MM.1S (cell line): Measurements from ENCODE around the gene DCUN1D4.
A peak's percentile ranks its signal among the peaks of the same experiment; 100 is the strongest.
"Not testable (repeated sequence)": the region's sequence is repeated elsewhere in the genome, so short reads cannot be mapped to it uniquely, and the experiment has no call there.

Experiments
- DNase-seq: peaks from one replicate; pipeline ENCODE4 v3.0.0-alpha.2; 2015
- H2AFZ ChIP-seq: fragments of 300-600 bp; sonication (generic); 2 replicates; pipeline ENCODE4 v1.6.0; 2016; ENCODE audit warnings: antibody characterized with exemption, low read length
- H3F3A ChIP-seq: fragments of 300-600 bp; sonication (generic); 2 replicates; pipeline ENCODE4 v1.6.1; 2016; ENCODE audit warnings: mild to moderate bottlenecking, antibody characterized with exemption, low read length, moderate library complexity, mixed read lengths; ENCODE audit not compliant: insufficient read depth
- H3K27ac ChIP-seq: fragments of 300-600 bp; sonication (generic); 2 replicates; pipeline ENCODE4 v1.5.1; 2016; ENCODE audit warnings: mild to moderate bottlenecking, low read length
- H3K27me3 ChIP-seq: fragments of 300-600 bp; sonication (generic); replicated peaks from 2 replicates; pipeline ENCODE4 v1.6.0; 2016; ENCODE audit warnings: low read length; ENCODE audit not compliant: insufficient read depth
- H3K36me3 ChIP-seq: fragments of 300-600 bp; sonication (generic); replicated peaks from 2 replicates; pipeline ENCODE4 v1.6.1; 2016; ENCODE audit warnings: mild to moderate bottlenecking, low read length, mixed read lengths; ENCODE audit not compliant: insufficient read depth
- H3K4me1 ChIP-seq: fragments of 300-600 bp; sonication (generic); 2 replicates; pipeline ENCODE4 v1.6.1; 2016; ENCODE audit warnings: low read length, mixed read lengths
- H3K4me2 ChIP-seq: fragments of 300-600 bp; sonication (generic); 2 replicates; pipeline ENCODE4 v1.6.0; 2016; ENCODE audit warnings: low read depth, low read length
- H3K4me3 ChIP-seq: fragments of 300-600 bp; sonication (generic); 2 replicates; pipeline ENCODE4 v1.5.1; 2016; ENCODE audit warnings: low read length, mixed read lengths
- H3K79me2 ChIP-seq: fragments of 300-600 bp; sonication (generic); 2 replicates; pipeline ENCODE4 v1.6.1; 2016; ENCODE audit warnings: mixed run types, low read length, mixed read lengths
- H3K9ac ChIP-seq: fragments of 300-600 bp; sonication (generic); 2 replicates; pipeline ENCODE4 v1.6.1; 2016; ENCODE audit warnings: low read length, mixed read lengths
- H3K9me2 ChIP-seq: fragments of 300-600 bp; sonication (generic); replicated peaks from 2 replicates; pipeline ENCODE4 v1.6.1; 2016; ENCODE audit warnings: mild to moderate bottlenecking, low read length, mixed read lengths; ENCODE audit not compliant: insufficient read depth
- H3K9me3 ChIP-seq: fragments of 300-600 bp; sonication (generic); replicated peaks from 2 replicates; pipeline ENCODE4 v1.6.1; 2016; ENCODE audit warnings: mild to moderate bottlenecking, low read length, mixed read lengths; ENCODE audit not compliant: insufficient read depth
- H4K20me1 ChIP-seq: fragments of 300-600 bp; sonication (generic); 2 replicates; pipeline ENCODE4 v1.6.1; 2016; ENCODE audit warnings: mild to moderate bottlenecking, low read length, moderate library complexity, mixed read lengths; ENCODE audit not compliant: insufficient read depth
- EZH2 ChIP-seq: fragments of 300-600 bp; sonication (generic); optimal IDR thresholded peaks from 2 replicates; pipeline ENCODE3; 2017; ENCODE audit warnings: low read depth, mild to moderate bottlenecking, antibody characterized with exemption, low read length, mixed read lengths
- EZH2phosphoT487 ChIP-seq: fragments of 300-600 bp; sonication (generic); IDR thresholded peaks from 2 replicates; pipeline ENCODE4 v1.6.1; 2018; ENCODE audit warnings: antibody characterized with exemption, low read length
- TF ChIP-seq, protein P1 (sequence below): fragments of 300-600 bp; sonication (generic); IDR thresholded peaks from 2 replicates; pipeline ENCODE4 v1.5.1; 2016; ENCODE audit warnings: antibody characterized with exemption, low read length, mixed read lengths

The DCUN1D4 gene

DNA sequence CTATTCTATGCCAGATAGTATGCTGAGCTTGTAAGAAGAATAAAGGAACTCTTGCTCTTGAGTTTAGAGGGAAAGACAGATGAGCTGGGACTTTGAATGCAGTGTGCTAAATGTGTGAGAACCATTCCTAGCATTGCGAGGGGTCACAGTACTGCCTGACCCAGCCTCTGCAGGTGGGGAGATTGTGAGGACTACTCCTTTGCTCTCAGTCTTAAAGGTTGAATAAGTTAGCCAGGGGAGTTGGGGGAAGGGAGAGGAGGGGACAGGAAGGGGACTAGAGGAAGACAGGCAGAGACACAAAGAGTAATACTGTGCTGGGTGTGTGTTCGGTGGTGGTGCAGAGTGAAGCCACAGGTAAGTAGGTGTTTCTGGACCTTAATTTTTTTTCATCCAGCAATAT, 41.7 kb downstream of the DCUN1D4 start:
- no peaks in the 10 kb centered on the region for H4K20me1 ChIP-seq
- no peak overlapping the region for H3K27ac ChIP-seq
- H3K4me1 ChIP-seq, result peaks cover 6% of the 10 kb centered on the region; the same call in 1 of the 2 replicates
- no peaks in the 10 kb centered on the region for H3K9me3 ChIP-seq
- DNase-seq, result no peak
- no peak overlapping the region for H2AFZ ChIP-seq
- H3K9me2 ChIP-seq, result no peaks in the 10 kb centered on the region
- no peak overlapping the region for H3K4me2 ChIP-seq
- no peaks in the 10 kb centered on the region for H3K36me3 ChIP-seq
- no peak overlapping the region for H3K9ac ChIP-seq
- H3K79me2 ChIP-seq, result no peaks in the 10 kb centered on the region
- H3K27me3 ChIP-seq, result no peaks in the 10 kb centered on the region
- no peaks in the 10 kb centered on the region for H3F3A ChIP-seq
- TF ChIP-seq, protein P1, sequence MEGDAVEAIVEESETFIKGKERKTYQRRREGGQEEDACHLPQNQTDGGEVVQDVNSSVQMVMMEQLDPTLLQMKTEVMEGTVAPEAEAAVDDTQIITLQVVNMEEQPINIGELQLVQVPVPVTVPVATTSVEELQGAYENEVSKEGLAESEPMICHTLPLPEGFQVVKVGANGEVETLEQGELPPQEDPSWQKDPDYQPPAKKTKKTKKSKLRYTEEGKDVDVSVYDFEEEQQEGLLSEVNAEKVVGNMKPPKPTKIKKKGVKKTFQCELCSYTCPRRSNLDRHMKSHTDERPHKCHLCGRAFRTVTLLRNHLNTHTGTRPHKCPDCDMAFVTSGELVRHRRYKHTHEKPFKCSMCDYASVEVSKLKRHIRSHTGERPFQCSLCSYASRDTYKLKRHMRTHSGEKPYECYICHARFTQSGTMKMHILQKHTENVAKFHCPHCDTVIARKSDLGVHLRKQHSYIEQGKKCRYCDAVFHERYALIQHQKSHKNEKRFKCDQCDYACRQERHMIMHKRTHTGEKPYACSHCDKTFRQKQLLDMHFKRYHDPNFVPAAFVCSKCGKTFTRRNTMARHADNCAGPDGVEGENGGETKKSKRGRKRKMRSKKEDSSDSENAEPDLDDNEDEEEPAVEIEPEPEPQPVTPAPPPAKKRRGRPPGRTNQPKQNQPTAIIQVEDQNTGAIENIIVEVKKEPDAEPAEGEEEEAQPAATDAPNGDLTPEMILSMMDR, result no peak
- TF ChIP-seq EZH2phosphoT487 (no peak), EZH2 (no peak)
- H3K4me3 ChIP-seq, result no peak overlapping the region

DNA sequence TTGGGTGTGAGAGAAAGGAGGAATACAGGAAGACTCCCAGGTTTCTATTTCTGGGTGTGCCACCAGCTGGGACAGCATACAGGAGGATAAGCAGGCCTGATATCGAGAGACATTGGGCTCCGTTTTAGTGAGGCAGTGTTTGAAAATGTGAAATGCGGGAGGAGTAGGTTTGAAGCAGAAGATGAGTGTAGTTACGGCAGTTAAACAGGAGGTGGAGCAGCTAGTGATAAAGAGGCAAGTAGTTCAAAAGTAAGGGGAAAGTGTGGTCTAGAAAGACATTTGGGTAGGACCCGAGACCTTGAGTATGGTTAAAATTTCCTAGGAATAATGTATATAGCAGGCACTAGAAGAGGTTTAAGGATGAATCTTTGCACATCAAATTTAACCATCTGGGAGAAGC, 42.4 kb downstream of the DCUN1D4 start:
- H3F3A ChIP-seq, result peaks cover 6% of the 10 kb centered on the region
- H3K4me2 ChIP-seq, result no peak overlapping the region
- H3K9me2 ChIP-seq, result no peaks in the 10 kb centered on the region
- H3K27me3 ChIP-seq, result no peaks in the 10 kb centered on the region
- peaks cover 12% of the 10 kb centered on the region for H3K4me1 ChIP-seq
- H2AFZ ChIP-seq, result no peak overlapping the region
- H3K36me3 ChIP-seq, result no peaks in the 10 kb centered on the region
- H3K9ac ChIP-seq, result no peak overlapping the region
- H3K27ac ChIP-seq, result no peak overlapping the region
- H3K4me3 ChIP-seq, result no peak overlapping the region
- no peaks in the 10 kb centered on the region for H3K79me2 ChIP-seq
- TF ChIP-seq EZH2phosphoT487 (no peak), EZH2 (no peak)
- TF ChIP-seq, protein P1, result peak; percentile 41
- H3K9me3 ChIP-seq, result no peaks in the 10 kb centered on the region
- H4K20me1 ChIP-seq, result no peaks in the 10 kb centered on the region
- DNase-seq, result no peak

DNA sequence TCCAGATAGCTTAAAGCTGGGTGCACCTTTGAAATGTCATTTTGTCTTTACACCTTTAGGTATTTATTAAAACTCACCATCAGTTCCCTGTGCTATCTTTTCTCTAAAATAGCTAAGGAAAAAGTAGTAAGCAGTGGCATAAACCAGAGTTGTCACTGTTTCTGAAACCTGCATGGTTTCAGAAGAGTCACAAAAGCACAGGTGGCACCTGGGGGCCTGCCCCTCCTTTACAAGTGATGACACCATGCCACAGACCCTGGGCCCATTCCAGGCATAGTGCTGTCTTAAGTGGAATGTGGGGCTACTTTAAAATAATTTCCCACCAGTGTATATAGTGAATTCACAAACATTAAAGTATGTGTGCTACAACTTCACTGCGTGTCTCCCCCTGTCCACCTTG, 47.8 kb downstream of the DCUN1D4 start:
- H3K9ac ChIP-seq, result peak overlapping the region; percentile 24; the same call in 1 of the 2 replicates
- DNase-seq, result peak; percentile 73

DNA sequence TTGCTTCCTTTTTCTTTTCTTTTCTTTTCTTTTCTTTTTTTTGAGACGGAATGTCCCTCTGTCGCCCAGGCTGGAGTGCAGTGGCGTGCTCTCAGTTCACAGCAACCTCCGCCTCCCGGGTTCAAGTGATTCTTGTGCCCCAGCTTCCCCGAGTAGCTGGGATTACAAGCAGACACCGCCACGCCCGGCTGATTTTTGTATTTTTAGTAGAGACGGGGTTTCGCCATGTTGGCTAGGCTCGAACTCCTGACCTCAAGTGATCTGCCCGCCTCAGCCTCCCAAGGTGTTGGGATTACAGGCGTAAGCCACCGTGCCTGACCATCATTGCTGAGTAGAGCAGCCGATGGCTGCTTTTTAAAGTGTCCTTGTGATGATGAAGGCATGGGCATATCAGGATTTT, 50.4 kb downstream of the DCUN1D4 start:
- Histone ChIP-seq H3K4me1 (peaks cover 27% of the 10 kb centered on the region), H3F3A (peaks cover 10% of the 10 kb centered on the region)
- H3K27me3 ChIP-seq, H3K4me2 ChIP-seq, H3K27ac ChIP-seq, DNase-seq, H3K9me2 ChIP-seq, H3K79me2 ChIP-seq, H3K9ac ChIP-seq, H2AFZ ChIP-seq, H3K9me3 ChIP-seq, H4K20me1 ChIP-seq, H3K4me3 ChIP-seq, H3K36me3 ChIP-seq: not testable (repeated sequence)

More for the DNA sequence above, 47.8 kb downstream of the DCUN1D4 start:
- Histone ChIP-seq H3K79me2 (no peaks in the 10 kb centered on the region), H3K4me1 (peaks cover 27% of the 10 kb centered on the region), H3K27ac (peak overlapping the region; percentile 82), H3F3A (peaks cover 10% of the 10 kb centered on the region), H3K4me3 (no peak overlapping the region), H3K27me3 (no peaks in the 10 kb centered on the region), H3K9me3 (no peaks in the 10 kb centered on the region), H4K20me1 (no peaks in the 10 kb centered on the region), H3K36me3 (no peaks in the 10 kb centered on the region), H3K9me2 (no peaks in the 10 kb centered on the region), H2AFZ (no peak overlapping the region), H3K4me2 (peak overlapping the region; percentile 33)
- TF ChIP-seq EZH2phosphoT487, result no peak
- TF ChIP-seq, protein P1, result no peak
- no peak for TF ChIP-seq EZH2
